Smooth muscle cell of trachea (primary cell): ENCODE measurements around the gene RSPRY1. TPM values are rescaled to one million over a fixed set of nuclear protein-coding genes. Genes with fewer than 3 reads are reported as not detected.

Source experiments
- total RNA-seq: library from RNA; depleted of rRNA; stranded (reverse); fragments of >200 nt; gene quantifications from 2 replicates; pipeline ENCODE4 v1.2.1, GENCODE V29; 2014

RSPRY1 gene
- total RNA-seq = 36.9 and 51.3 TPM in 2 replicates

GRCh38 chr16:57185945-57186871 lies at the start of gene RSPRY1, which contains the start of gene PSME3IP1:
TSS of gene RSPRY1 (plus strand) at chr16:57186329. CDS start at chr16:57204659, 18,330 bp downstream.
TSS of gene PSME3IP1 (minus strand) at chr16:57186039. CDS start at chr16:57173854, 12,185 bp downstream.

DNA sequence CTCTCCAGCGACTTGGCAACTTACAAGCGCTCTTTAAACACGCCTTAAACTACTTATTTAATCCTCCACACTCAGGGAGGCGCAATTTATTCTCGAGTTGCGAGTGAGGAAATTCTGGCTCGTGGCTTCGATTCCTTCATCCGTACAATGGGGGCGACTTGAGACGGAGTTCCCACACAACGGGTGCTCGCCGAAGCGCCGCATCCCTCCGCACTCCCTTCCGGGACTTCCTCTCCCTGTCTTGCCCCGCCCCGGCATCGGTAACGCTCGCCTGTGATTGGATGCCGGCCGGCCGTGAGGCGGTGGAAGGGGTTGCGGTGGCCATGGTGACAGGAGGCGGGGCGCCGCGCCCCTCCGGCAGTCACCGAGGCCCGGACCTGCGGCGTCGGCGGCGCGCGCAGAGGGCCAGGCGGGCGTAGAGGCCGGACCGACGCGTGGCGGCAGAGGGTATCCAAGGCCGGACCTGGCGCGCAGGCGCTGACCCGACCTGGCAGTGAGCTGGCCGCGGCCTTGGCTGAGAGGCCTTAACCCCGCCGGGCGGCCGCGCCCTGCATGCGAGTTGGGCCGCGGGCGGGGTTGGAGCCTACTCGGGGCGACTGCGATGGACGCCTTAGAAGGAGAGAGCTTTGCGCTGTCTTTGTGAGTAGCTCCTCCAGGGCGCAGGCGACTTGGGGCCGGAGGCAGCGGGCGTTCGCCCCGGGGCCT lies 58.8 kb downstream of the RSPRY1 start, which contains the start of gene ARL2BP:
Gene ARL2BP (plus strand): TSS at position 493 of the 705 bp plus-strand sequence. CDS start 109 bp downstream, at position 602.

GRCh38 chr16:57284209-57284951 lies 98.3 kb downstream of the RSPRY1 start, which contains the start of gene PLLP:
TSS of gene PLLP (minus strand) at chr16:57284672. CDS start at chr16:57284540, 132 bp downstream.

Other genes starting within 250 kb of the RSPRY1 start
- gene CETP, start 224.4 kb upstream of the RSPRY1 start, total RNA-seq = 0.17 TPM in 1 of 2 replicates, not detected in the other
- gene NLRC5, start 196.8 kb upstream of the RSPRY1 start, total RNA-seq = 24.4 and 40.0 TPM in 2 replicates
- gene CPNE2, start 93.7 kb upstream of the RSPRY1 start, total RNA-seq = 18.2 and 22.0 TPM in 2 replicates
- 41.4 and 89.7 TPM in 2 replicates for gene PSME3IP1, start 290 bp upstream of the RSPRY1 start, total RNA-seq
- 70.1 and 76.9 TPM in 2 replicates for gene ARL2BP, start 58.9 kb downstream of the RSPRY1 start, total RNA-seq
- not detected in 2 replicates for gene PLLP, start 98.3 kb downstream of the RSPRY1 start, total RNA-seq
- gene CCL22, start 172.5 kb downstream of the RSPRY1 start, total RNA-seq = not detected in 2 replicates
- gene CX3CL1, start 186.2 kb downstream of the RSPRY1 start, total RNA-seq = 0.33 and 0.58 TPM in 2 replicates
- not detected in 2 replicates for gene CCL17, start 218.4 kb downstream of the RSPRY1 start, total RNA-seq